Lung (tissue), 12 donors: ENCODE measurements around the gene ANO2. TPM values are rescaled to one million over a fixed set of nuclear protein-coding genes. Genes with fewer than 3 reads are reported as not detected.

Experiments used
- ATAC-seq: fragments of 200-7000 bp; cut with Tn5 transposase; one replicate; pipeline ENCODE4 v1.9.1; 2020; ENCODE audit warnings: moderate number of reproducible peaks; ENCODE audit not compliant: insufficient read depth, low FRiP score
- DNase-seq, 3 donors: peaks; one replicate each; pipeline ENCODE4 v3.0.0-alpha.2; 2013 to 2017
- H3K27ac ChIP-seq, 2 donors: one replicate each; pipeline ENCODE4 v1.5.1; 2013; ENCODE audit warnings: mild to moderate bottlenecking in 2 of 2, moderate library complexity in 2 of 2, control low read depth in 1 of 2, inconsistent platforms in 1 of 2, low read depth in 1 of 2, low read length in 1 of 2
- H3K27me3 ChIP-seq, 3 donors: one replicate each; pipeline ENCODE4 v1.5.1; 2013; ENCODE audit warnings: low read length in 2 of 3; ENCODE audit not compliant: control insufficient read depth in 3 of 3, insufficient read depth in 3 of 3
- H3K36me3 ChIP-seq, 4 donors: one replicate each; pipeline ENCODE4 v1.5.1; 2013; ENCODE audit warnings: low read length in 4 of 4, mild to moderate bottlenecking in 1 of 4, moderate library complexity in 1 of 4; ENCODE audit not compliant: control insufficient read depth in 4 of 4, insufficient read depth in 4 of 4
- H3K4me1 ChIP-seq, 5 donors: one replicate each; pipeline ENCODE4 v1.5.1; 2013; ENCODE audit warnings: low read length in 5 of 5, mild to moderate bottlenecking in 2 of 5, moderate library complexity in 1 of 5; ENCODE audit not compliant: control insufficient read depth in 5 of 5, insufficient read depth in 5 of 5
- H3K4me3 ChIP-seq: one replicate; pipeline ENCODE4 v1.5.1; 2013; ENCODE audit warnings: mild to moderate bottlenecking, control low read depth, moderate library complexity
- H3K9ac ChIP-seq, 2 donors: one replicate each; pipeline ENCODE4 v1.5.1; 2013; ENCODE audit warnings: low read length in 2 of 2, control low read depth in 1 of 2; ENCODE audit not compliant: insufficient read depth in 1 of 2
- H3K9me3 ChIP-seq, 4 donors: one replicate each; pipeline ENCODE4 v1.5.1; 2013; ENCODE audit warnings: low read length in 3 of 4, mild to moderate bottlenecking in 1 of 4, moderate library complexity in 1 of 4; ENCODE audit not compliant: control insufficient read depth in 4 of 4, insufficient read depth in 3 of 4
- CTCF ChIP-seq: IDR thresholded peaks from 2 replicates; pipeline ENCODE4 v1.5.1; 2012; ENCODE audit warnings: mild to moderate bottlenecking; ENCODE audit errors: control extremely low read depth, extremely low read depth
- WGBS, 2 donors: extraction: QIAGEN DNeasy Blood & Tissue Kit; methylation state at CpG; one replicate each; pipeline ENCODE4 v1.1.7; 2013; 5-methylcytosine and 5-hydroxymethylcytosine counted together
- polyA plus RNA-seq, 2 donors: library from polyadenylated mRNA; stranded (reverse); fragments of 200-250 nt; gene quantifications; one replicate each; pipeline ENCODE4 v1.2.1, GENCODE V29; 2013
- total RNA-seq, 2 donors: library from RNA; depleted of rRNA in 1 of 2; stranded (reverse); fragments of >200 nt in 1 of 2; gene quantifications; one replicate each; pipeline ENCODE4 v1.2.1, GENCODE V29; 2014 to 2021
- donor health status: control.
- donor health status: control.
- donor health status: Bipolar disorder and iron deficiency.
- donor health status: healthy.
- donor health status: DM: yes; HTN: yes; CAD: no.

Gene ANO2
- total and polyA plus RNA-seq, 4 donors: 5.9 to 11.3 (median 7.4) TPM

- no peak for ATAC-seq
- whole genome bisulfite sequencing, 2 donors: 62 to 69% methylated on average over 13 of the region's 13 CpGs
Observed at GRCh38 chr12:5624486-5625272, 320.4 kb downstream of the ANO2 start.

GRCh38 chr12:5623411-5623810, 321.6 kb downstream of the ANO2 start:
- peaks cover 2 to 45% (median 9%) of the 10 kb centered on the region in 5 donors for H3K4me1 ChIP-seq
- no peak overlapping the region for H3K27ac ChIP-seq
- WGBS, 2 donors: 88 to 89% methylated on average over 7 of the region's 7 CpGs
- H3K27me3 ChIP-seq: no peaks in the 10 kb centered on the region
- no peak for ATAC-seq
- peak in 1 of 3 donors; percentile 17 for DNase-seq
- no peaks in the 10 kb centered on the region for H3K36me3 ChIP-seq
- no peak for TF ChIP-seq CTCF
- H3K9me3 ChIP-seq: no peaks in the 10 kb centered on the region
- no peak overlapping the region for H3K9ac ChIP-seq
- H3K4me3 ChIP-seq: no peak overlapping the region

More at GRCh38 chr12:5624486-5625272, 320.4 kb downstream of the ANO2 start:
- DNase-seq: peak; percentile 65 to 84 (median 69)
- no peak for TF ChIP-seq CTCF
- Histone ChIP-seq H3K27ac (no peak overlapping the region), H3K9ac (no peak overlapping the region), H3K27me3 (no peaks in the 10 kb centered on the region), H3K4me3 (no peak overlapping the region), H3K36me3 (no peaks in the 10 kb centered on the region), H3K9me3 (no peaks in the 10 kb centered on the region), H3K4me1 (peaks cover 2 to 32% (median 9%) of the 10 kb centered on the region in 5 donors)

- DNase-seq: no peak
- no peak for ATAC-seq
- TF ChIP-seq CTCF: no peak
- 78 to 86% methylated on average over 3 of the region's 3 CpGs for WGBS, 2 donors
- Histone ChIP-seq H3K9me3 (no peaks in the 10 kb centered on the region), H3K36me3 (no peaks in the 10 kb centered on the region), H3K27ac (no peak overlapping the region), H3K9ac (no peak overlapping the region), H3K27me3 (no peaks in the 10 kb centered on the region), H3K4me1 (peaks cover 2 to 48% (median 9%) of the 10 kb centered on the region in 5 donors), H3K4me3 (no peak overlapping the region)
Observed at GRCh38 chr12:5622280-5622679, 322.8 kb downstream of the ANO2 start.
